Hematopoietic multipotent progenitor cell treated with erythropoietin and hydrocortisone succinate and interleukin-3 and kit ligand, for 4 days (in vitro differentiated cells): Measurements from ENCODE around the gene CNIH2.
"Not testable (repeated sequence)": the region's sequence is repeated elsewhere in the genome, so short reads cannot be mapped to it uniquely, and the experiment has no call there.

ENCODE experiments used
- DNase-seq: peaks from one replicate; pipeline ENCODE4 v3.0.0-alpha.2; 2015

The CNIH2 gene

DNA sequence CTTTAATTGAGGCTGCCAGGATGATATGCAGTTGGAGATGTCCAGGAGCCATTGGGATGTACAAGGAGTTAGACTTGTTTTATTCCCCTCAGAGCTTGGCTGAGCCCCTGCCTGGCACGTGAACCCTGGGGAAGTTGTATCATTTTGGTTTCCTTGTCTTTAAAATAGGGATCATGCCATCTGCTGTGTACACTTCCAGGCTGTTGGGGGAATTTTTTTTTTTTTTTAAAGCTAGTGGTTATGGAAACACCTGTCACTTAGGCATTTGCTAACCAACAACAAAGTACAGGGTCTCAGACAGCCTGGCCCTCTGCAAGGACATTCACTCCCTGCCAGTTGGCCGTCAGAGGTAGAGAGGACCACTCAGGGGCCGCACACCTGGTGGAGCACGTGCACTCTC, 18.0 kb upstream of the CNIH2 start:
- no peak for DNase-seq

DNA sequence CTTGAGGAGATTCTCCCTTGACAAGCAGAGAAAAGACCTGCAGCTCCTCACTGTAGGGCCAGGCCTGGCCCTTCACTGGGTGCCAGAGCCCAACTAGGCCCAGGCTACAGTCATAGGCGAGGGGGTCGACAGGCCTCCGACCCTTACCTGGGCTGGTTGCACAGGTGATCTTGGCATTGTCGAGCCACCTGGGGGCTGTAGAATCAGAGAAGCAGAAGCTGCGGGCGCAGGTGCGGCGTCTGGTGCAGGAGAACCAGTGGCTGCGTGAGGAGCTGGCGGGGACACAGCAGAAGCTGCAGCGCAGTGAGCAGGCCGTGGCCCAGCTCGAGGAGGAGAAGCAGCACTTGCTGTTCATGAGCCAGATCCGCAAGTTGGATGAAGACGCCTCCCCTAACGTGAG, 16.4 kb upstream of the CNIH2 start:
- DNase-seq: no peak

DNA sequence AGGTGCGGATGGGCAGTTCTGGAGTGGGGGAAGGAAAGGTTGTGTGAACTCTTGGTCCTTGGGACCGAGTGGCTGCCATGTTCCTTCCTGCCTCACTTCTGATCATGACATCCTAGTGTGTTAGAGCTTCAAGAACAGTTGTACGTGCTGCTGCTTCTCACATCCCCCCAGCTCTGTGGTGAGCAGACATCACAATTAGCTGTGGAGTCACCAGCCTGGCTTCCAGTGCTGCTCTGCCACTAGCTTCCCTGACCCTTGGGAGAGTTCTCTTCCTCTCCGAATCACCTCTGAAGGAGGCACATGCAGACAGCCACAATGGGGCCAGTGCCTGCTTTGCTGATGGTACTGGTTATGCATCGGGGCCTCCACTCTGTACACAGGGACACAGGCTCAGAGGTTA, 15.8 kb upstream of the CNIH2 start:
- DNase-seq: no peak

DNA sequence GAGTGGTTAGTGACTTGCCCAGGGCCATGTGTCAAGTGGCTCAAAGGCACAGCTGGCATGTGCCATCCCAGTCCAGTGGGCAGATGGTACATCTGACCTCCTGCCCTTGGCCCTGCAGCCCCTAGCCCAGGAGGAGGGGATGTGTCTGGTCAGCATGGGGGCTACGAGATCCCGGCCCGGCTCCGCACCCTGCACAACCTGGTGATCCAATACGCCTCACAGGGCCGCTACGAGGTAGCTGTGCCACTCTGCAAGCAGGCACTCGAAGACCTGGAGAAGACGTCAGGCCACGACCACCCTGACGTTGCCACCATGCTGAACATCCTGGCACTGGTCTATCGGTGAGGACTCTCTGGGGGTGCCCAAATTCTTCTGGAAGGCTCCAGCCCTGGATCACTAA, 15.3 kb upstream of the CNIH2 start:
- no peak for DNase-seq

DNA sequence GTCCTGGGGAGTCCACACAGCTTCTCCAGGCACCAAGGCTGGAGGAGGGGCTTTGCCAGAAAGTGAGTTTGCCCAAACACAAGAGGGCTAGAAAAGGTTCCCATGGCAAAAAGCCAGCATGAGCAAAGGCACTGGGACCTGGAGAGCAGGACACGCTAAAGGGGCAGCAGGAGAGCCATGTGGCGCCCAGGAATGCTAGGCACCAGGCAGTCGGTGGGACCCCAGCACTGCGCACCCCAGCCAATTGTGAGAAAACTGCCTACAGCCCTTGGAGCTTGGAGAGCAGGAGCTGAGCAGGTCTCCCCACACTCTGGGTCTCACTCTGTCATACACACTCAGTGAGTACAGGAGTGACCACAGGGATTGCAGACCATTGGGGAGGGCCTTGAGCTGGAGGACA, 14.7 kb upstream of the CNIH2 start:
- no peak for DNase-seq

DNA sequence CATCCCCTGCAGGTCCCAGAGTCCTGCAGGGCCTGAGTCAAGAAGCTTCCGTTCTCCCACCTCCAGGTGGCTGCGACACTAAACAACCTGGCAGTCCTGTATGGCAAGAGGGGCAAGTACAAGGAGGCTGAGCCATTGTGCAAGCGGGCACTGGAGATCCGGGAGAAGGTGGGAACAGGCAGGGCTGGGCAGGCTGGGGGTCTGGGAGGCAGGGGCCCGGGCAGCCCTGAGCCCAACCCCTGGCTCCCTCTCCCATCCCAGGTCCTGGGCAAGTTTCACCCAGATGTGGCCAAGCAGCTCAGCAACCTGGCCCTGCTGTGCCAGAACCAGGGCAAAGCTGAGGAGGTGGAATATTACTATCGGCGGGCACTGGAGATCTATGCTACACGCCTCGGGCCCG, 14.2 kb upstream of the CNIH2 start:
- DNase-seq: no peak

DNA sequence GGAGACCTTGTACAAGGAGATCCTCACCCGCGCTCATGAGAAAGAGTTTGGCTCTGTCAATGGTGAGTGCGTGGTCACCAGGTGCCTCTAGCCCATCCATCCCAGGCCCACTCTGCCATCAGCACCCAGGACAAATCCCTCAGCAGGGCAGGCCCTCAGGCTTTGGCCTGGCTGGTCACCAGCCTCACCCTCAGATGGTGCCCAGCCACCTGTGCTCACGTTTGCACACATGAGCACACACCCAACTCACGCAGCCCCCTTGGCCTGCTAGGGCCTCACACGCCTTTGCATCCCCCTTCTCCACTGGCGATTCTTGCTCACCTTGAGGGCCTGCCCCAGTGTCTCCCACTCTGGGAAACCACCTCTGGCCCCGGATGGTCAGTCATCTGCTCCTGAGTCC, 13.6 kb upstream of the CNIH2 start:
- DNase-seq: no peak

DNA sequence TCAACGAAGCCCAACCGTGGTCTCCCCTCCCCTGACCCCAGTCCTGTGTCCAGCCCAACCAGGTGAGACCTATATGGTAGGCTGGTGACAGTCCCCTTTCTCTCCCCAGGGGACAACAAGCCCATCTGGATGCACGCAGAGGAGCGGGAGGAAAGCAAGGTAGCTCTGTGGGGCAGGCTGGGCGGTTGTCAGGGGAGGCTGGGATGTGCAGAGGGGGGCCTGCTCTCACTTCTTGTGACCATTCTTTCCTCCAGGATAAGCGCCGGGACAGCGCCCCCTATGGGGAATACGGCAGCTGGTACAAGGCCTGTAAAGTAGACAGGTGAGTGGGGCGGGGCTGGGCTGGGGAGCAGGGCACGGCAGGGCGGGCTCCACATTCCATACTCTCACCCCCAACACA, 13.1 kb upstream of the CNIH2 start:
- peak; percentile 47 for DNase-seq

DNA sequence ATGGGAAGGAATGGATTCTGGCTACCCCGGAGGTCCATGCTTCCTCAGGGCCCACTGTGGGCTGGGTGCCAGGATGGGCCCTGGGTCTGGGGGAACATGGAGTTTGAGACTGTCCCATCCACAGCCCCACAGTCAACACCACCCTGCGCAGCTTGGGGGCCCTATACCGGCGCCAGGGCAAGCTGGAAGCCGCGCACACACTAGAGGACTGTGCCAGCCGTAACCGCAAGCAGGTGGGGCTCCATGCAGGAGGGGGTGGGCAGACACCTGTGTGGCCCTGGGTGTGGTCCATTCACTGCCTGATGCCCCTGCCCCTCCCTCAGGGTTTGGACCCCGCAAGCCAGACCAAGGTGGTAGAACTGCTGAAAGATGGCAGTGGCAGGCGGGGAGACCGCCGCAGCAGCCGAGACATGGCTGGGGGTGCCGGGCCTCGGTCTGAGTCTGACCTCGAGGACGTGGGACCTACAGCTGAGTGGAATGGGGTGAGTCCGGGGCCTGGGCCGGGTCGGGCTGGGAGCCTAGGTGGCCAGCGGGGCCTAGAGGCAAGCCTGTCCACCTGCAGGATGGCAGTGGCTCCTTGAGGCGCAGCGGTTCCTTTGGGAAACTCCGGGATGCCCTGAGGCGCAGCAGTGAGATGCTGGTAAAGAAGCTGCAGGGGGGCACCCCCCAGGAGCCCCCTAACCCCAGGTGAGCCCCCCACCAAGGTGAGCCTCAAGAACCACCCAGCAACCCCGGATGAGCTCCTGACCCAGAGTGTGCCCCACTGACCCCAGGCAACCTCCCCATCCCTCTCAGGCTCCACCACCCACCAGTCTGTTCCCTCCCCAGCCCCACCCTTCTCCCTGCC, 12.2 kb upstream of the CNIH2 start:
- no peak for DNase-seq

DNA sequence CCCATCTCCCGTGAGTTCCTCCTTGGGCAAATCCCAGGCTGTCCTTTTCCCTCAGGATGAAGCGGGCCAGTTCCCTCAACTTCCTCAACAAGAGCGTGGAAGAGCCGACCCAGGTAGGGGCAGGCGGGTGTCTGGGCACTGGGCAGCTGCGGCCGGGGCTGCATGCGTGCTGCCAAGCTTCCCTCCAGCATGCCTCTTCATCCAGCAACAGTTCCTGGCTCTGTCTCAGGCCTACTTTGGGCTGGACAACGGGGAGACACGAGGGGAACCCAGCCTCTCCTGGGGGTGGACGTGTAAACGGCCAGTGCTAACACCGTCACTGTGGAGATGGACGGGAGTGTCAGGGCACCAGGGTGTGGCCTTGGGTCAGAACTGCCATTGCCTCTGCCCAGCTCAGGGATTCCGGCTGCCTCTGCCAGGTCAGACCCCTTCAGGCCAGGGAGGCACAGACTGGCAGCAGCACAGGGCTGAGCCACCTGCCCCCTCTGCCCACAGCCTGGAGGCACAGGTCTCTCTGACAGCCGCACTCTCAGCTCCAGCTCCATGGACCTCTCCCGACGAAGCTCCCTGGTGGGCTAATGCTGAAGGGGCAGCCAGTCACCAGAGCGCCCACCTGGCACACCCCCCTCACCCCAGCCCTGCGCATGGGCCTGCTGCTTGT, 11.5 kb upstream of the CNIH2 start:
- DNase-seq: no peak

DNA sequence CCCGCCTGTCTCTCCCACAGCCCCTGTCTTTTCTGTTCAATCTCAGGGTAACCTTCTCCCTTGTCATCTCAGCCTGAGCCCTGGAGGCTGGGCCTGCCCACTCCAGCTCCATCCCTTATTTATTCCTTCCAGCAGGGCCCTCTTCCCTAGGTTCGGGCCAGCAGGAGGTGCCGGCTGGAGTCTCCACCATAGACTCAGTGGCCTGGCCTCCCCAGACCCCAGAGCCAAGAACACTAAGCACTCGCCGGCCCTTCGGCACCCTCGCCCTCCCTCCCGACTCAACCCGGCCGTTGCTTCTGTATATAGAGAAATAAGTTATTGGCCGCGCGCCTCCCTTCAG, 11.0 kb upstream of the CNIH2 start:
- no peak for DNase-seq

DNA sequence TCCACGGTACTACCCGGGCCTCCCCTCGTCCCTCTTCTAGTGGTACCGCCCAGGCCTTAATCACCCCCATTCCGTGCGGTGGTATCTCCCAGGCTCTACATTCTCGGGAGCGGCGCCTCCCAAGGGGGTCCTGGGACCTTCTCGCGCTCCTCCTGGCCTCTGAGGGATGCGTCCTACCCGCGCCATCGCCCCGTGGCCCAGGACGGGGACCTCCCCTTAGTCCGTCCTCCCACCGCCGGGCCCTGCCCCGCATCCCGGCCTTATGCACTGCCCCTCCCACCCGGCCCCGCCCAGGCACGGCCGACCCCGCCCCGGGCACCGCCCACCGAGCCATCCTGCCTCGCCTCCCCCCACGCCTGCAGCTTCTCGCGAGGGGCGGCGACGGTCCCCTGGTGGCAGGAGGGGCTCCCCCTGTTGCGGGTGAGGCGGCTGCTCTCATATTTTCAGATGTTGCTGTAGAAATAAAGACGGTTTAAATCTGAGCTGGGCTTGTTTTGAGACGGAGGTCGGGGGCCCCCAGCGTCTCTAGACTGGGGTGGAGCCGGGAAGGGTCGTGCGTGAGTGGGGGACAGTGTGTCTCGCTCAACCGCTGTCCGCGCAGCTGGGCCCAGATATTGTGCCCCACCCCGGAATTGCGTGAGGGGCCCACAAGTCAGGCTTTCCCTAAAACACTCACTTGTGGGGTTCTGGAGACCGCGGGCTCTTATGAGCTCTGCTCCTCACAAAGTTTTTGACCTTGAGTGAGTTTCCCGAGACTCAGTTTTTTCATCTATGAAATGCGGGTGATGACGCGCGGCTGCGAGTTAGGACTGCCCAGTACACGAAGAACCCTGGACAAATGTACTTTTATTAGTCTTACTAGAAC, 10.4 kb upstream of the CNIH2 start:
- DNase-seq: peak; percentile 93

DNA sequence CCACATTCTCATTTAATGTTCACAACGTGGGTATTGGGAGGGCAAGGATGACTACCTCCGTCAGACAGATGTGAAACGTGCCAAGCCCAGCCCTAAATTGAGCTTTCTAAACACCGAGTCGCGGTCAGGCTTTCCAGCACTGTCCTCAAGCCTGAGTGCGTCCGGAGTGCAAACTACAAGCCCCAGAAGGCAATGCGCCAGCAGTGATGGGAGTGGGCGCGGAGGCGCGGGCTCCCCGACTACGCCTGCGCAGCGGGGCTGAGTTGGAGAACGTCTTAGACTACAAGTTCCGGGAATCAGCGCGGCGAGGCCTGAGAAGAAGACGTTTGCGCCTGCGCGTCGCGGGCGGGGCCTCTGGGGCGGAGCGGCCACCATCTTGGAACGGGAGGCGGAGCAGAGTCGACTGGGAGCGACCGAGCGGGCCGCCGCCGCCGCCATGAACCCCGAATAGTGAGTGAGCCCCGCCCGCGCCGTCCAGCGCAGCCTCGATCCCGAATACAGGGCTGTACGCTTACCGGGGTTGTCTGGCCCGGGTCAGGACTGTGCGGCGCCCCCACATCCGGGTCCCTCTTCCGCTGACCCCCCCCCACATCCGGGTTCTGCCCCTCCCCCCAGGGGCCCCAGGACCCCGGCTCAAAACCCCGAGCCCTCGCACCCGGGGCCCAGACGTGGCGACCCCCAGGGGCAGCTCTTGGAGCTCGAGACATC, 9.6 kb upstream of the CNIH2 start, which contains the start of gene RAB1B:
Gene RAB1B (plus strand): TSS at position 396 of the 708 bp plus-strand sequence. CDS start 41 bp downstream, at position 437.
- DNase-seq: peak; percentile 100

DNA sequence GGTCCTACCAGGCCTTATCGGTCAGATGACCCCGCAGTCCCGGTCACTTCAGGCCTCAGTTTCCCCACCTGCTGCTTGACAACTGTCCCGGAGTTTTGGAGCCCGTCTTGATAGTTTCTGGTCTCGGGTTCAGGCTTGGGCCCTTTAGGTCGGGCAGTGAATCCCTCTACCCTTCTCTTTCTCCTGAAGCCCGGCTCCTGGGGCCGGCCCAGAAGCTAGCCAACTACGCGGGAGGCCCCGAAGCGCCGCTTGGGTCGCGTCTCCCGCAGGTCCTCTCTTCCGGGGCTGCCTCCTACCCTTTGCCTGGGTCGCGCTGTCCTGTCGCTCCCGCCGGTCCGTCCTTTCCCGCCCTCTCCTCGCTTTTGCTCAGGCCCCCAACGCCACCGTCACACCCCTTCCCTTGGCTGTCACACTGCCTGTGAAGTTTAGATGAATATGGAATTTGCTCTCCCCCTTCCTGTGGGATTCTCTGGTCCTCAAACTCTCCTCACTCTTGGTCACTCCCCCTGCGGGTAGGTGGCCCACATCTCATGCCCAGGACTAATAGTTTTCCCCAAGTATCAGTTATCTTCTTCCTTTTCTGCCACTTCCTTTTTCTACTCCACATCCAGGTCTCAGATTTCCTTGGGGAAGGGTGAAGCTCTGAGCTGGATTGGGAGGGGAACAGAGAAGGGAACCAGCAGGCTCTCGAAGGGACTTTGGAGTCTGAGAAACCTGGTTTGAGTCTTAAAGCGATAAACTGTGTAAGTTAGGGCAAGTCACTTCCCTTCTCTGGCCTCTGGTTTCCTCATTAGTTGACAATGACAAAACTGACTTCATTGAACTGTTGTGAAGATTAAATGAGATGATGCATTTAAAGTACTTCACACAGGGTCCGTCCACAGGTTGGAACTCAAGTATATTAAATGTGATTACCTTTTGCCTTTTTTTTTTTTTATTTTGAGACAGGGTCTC, 8.7 kb upstream of the CNIH2 start:
- DNase-seq: peak; percentile 65

DNA sequence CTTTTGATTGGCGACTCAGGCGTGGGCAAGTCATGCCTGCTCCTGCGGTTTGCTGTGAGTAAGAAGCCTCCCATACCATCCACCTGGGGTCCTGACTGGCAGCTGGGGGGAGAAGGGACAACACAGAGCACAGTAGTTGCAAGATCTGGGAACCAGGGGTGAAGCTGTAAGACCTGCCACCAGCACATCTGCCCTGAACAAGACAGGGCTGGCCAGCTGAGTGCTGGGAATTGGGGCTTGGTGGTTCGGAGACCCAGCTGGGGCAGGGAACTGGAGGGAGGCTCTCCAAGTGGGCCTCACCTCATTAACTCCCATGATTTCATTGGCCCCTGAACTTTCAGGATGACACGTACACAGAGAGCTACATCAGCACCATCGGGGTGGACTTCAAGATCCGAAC, 6.2 kb upstream of the CNIH2 start:
- no peak for DNase-seq

DNA sequence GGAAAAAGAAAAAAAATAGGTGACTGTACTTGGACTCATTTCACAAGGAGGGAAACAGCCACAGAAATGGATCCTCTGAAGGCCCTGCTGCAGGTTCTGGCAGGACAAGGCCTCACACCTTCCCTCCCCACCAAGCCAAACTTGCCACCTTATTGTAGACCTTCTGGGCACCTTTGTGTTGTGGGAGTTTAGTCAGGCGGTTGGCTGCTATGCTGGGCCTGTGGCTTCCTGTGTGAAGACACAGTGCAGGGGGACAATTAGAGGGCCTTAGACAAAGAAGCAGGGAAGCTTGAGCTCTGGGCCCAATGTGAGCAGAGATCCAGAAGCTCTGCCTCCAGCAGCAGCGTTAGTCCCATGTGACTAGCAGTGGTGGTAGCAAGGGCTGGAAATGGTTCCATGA, 5.4 kb upstream of the CNIH2 start:
- DNase-seq: no peak

DNA sequence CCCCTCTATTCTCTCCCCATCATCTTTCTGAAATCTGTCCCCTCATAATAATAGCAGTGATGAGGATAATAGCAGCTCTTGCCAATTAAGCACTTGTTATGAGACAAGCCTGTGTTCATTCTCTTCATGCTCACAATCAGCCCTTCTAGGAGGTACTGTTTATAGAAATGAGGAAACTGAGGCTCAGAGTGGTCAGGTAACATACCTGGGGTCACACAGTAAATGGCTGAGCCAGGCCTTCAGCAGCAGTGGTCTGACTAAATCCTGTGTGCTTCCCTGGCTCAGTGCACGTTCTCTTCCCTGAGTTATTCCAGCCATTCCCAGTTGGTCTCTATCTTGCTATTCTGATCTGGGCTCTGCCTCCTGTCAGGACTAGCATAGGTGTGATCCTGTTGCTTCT, 3.8 kb upstream of the CNIH2 start:
- no peak for DNase-seq

DNA sequence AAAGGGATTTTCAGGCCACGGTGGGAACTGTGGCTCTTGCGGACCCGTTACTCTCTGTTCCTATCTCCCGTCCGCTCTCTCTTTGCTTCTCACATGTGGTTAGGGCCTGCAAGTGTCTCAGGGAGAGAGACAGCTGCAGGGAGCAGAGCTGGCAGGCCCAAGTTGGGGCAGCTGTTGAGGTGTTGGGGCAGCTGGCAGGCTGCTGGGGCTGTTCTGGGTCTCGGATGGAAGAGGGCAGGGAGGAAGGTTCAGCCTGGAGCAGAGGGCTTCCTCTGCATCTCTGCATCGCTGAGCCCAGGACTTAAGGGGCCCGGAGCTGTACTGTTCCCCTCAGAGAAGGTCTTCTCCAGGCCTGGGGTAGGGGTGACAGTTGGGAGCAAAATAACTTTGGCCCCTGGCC, 2.6 kb upstream of the CNIH2 start:
- DNase-seq: no peak

DNA sequence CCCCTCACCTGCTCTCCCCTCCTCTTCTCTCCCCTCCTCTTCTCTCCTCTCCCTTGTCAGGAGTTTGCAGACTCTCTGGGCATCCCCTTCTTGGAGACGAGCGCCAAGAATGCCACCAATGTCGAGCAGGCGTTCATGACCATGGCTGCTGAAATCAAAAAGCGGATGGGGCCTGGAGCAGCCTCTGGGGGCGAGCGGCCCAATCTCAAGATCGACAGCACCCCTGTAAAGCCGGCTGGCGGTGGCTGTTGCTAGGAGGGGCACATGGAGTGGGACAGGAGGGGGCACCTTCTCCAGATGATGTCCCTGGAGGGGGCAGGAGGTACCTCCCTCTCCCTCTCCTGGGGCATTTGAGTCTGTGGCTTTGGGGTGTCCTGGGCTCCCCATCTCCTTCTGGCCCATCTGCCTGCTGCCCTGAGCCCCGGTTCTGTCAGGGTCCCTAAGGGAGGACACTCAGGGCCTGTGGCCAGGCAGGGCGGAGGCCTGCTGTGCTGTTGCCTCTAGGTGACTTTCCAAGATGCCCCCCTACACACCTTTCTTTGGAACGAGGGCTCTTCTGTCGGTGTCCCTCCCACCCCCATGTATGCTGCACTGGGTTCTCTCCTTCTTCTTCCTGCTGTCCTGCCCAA, 1.9 kb upstream of the CNIH2 start:
- no peak for DNase-seq

DNA sequence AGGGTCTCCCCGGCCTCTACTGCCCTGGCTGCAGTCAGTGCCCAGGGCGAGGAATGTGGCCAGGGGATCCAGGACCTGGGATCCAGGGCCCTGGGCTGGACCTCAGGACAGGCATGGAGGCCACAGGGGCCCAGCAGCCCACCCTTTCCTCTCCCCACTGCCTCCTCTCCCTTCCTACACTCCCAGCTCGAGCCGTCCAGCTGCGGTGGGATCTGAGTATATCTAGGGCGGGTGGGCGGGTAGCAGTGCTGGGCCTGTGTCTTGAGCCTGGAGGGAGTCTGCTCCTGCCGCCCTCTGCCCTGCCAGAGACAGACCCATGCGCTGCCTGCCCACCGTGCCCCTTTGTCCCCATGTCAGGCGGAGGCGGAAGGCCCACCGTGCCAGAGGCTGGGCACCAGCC, 1.4 kb upstream of the CNIH2 start:
- DNase-seq: not testable (repeated sequence)

DNA sequence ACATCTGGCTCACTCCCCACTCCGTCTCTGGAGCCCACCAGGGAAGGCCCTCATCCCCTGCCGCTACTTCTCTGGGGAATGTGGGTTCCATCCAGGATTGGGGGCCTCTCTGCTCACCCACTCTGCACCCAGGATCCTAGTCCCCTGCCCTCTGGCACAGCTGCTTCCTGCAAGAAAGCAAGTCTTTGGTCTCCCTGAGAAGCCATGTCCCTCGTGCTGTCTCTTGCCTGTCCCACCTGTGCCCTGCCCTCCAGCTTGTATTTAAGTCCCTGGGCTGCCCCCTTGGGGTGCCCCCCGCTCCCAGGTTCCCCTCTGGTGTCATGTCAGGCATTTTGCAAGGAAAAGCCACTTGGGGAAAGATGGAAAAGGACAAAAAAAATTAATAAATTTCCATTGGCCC, 911 bp upstream of the CNIH2 start:
- not testable (repeated sequence) for DNase-seq
